DMS 273 treated with DMSO at 0.1 percent for 48 hours (cell line): ENCODE data around the gene OR2V2.
"Not testable (repeated sequence)": the region's sequence is repeated elsewhere in the genome, so short reads cannot be mapped to it uniquely, and the experiment has no call there.

Experiments
- DNase-seq: peaks from one replicate; lab custom pipeline; 2025; lab: John Stamatoyannopoulos, UW

Gene OR2V2

DNA sequence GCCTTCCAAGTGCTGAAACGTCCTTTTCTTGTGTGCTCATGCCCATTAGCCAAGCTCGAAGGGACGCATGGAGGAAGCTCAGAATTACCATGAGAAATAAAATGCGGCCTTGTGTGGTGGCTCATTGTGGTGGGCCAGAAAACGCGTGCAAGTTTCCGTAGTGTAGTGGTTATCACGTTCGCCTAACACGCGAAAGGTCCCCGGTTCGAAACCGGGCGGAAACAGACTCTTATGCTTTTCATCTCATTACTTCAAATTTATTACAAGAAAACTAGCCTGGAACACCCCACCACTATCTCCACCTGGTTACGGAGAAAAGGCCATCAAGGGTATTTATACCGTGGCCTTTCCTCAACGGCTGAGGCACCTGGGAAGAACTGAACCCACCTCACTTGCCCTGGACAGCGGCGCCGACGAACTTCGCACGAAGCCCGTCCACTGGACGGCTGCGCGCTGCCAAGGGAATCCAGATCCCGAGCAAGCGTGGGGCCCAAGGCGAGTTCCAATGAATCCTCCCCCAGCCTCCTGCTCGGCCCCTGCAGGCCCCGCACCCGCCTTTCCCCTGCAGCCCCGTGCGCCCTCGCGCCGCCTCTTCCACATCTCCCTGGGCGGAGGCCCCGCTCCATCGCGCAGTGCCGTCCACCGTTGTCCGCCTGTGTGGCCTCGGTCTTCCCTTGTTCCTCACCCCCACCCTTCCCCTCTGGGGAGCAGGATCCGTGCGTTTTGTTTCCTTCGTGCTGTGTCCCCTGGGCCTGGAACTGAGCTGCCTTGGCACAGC, 22.3 kb downstream of the OR2V2 start:
- DNase-seq: peak; percentile 53

DNA sequence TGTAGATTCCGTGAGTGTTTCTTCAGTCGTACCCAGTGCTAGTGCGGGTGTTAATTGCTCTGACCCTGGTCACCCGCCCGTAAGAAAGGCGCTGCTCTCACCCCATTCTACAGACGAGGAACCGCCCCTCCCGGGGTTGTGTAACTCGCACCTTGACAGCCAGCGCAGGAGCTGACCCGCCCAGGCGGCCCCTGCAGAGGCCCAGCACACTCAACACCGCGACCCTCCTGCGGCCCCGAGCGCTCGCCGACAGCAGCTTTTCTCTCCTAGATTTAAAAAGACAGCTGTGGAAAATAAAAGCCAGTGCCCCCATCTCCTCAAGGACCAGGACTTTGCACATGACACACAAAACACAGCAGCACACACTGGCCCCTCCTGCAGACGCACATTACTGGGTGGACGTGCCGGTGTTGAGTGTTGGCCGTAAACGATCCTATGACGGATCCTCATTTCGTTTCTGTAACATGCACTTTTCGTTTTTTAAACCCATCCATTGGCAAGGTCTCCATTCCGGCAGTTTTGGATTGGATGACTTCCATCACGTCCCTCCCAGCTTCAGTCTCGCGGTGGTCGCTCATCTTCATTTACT, 22.9 kb downstream of the OR2V2 start:
- DNase-seq: no peak

DNA sequence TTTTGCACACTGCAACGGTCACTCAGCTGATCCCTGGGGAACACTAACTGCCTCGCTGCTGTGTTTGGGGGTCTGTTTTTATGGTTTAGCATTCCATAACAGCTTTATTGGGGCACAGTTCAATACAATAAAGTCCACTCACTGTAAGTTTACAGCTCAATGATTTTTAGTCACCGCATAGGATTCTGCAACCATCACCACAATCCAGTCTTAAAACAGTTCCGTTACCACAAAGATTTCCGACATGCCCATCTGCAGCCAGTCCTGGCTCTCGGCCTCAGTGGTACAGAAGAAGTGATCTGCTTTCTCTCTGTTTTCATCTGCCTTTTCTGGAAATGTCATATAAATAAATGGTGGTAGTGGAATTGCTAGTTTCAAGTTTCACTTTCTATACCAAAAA, 23.6 kb downstream of the OR2V2 start:
- DNase-seq: no peak

DNA sequence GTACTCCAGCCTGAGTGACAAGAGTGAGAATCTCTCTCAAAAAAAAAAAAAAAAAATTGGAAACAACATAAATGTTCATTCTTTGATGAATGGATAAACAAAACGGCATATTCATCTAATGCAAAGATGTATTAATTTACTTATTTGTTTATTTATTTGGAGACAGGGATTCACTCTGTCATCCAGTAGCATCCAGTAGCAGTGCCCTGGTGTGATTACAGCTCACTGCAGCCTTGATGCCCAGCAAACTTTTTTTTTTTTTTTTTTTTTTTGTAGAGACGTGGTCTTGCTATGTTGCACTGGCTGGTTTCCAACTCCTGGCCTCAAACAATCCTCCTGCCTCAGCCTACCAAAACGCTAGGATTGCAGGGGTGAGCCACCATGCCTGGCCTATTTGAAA, 24.4 kb downstream of the OR2V2 start:
- no peak for DNase-seq

DNA sequence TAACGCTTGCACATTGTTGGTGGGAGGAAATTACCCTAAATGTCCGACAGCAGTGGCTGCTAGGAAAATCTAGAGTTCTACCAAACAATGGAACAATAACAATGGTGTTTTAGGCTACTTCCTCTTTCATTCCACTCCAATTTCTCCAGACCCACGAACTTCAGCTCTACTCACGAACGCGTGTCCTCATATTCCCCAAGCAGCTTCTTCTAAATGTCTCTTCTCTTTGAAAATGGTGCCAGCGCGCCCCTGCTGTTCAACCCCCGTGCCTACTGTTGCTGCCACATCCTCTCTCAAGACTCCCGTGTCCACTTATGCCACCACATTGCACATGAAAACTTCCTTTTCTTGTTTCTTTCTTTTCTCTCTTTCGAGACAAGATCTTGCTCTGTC, 25.6 kb downstream of the OR2V2 start:
- DNase-seq: no peak

DNA sequence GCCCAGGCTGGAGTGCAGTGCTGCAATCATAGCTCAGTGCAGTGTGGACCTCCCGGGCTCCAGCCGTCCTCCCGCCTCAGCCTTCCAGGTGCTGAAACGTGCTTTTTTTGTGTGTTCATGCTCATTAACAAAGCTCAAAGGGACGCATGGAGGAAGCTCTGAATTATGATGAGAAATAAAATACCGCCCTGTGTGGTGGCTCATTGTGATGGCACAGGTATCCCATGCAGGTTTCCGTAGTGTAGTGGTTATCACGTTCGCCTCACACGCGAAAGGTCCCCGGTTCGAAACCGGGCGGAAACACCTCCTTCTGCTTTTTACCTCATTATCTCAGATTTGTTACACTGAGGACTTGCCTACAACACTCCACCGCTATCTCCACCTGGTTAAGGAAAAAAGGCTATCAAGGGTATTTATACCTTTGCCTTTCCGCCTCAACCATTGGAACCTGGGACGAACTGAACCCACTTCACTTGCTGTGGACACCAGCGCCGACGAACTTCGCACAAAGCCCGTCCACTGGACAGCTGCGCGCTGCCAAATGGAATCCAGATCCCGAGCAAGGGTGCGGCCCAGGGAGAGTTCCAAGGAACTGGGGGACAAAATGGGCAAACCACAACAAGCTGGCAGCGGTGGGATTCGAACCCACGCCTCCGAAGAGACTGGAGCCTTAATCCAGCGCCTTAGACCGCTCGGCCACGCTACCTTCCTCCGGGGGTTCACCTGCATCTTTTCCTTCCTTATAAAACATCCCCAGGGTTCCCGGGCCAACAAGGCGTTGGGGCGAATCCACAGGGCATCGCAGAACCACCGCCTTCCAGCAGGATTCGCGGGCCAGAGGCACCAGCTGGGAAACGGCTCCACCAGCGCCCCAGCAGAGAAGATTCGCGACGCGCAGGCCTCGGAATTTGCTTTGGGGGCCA, 26.3 kb downstream of the OR2V2 start:
- no peak for DNase-seq

DNA sequence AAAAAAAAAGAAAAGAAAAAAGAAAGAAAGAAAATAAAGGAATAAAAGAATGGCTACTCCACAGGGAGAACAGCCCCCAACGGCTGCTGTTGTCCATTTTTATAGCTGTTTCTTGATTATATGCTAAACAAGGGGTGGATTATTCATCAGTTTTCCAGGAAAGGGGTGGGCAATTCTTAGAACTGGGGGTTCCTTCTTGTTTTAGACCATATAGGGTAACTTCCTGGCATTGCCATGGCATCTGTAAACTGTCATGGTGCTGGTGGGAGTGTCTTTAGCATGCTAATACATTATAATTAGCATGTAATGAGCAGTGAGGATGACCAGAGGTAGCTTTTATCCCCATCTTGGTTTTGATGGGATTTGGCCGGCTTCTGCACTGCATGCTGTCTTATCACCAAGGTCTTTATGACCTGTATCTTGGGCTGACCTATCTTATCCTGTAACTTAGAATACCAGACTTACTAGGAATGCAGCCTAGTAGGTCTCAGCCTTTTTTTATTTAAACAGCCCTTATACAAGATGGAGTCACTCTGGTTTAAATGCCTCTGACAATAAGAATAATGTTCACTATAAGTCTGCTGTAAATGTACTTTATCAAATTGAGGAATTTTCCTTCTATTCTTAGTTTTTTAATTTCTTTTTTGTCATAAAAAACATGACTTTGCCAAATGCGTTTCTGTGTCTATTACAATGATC, 29.0 kb downstream of the OR2V2 start:
- no peak for DNase-seq

DNA sequence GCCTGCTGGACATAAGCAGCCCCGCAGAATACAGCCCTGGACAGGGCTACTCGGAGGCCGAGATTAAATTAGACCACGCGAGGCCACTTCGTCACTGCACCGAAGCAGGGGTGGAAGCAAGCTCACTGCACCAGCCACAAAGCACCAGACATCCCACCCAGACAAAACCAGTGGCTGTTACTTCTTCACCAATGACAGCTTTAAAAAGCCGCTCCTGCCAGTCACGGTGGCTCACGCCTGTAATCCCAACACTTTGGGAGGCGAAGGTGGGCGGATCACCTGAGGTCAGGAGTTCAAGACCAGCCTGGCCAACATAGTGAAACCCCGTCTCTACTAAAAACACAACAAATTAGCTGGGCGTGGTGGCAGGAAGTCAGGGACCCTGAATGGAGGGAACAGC, 30.2 kb downstream of the OR2V2 start:
- not testable (repeated sequence) for DNase-seq

DNA sequence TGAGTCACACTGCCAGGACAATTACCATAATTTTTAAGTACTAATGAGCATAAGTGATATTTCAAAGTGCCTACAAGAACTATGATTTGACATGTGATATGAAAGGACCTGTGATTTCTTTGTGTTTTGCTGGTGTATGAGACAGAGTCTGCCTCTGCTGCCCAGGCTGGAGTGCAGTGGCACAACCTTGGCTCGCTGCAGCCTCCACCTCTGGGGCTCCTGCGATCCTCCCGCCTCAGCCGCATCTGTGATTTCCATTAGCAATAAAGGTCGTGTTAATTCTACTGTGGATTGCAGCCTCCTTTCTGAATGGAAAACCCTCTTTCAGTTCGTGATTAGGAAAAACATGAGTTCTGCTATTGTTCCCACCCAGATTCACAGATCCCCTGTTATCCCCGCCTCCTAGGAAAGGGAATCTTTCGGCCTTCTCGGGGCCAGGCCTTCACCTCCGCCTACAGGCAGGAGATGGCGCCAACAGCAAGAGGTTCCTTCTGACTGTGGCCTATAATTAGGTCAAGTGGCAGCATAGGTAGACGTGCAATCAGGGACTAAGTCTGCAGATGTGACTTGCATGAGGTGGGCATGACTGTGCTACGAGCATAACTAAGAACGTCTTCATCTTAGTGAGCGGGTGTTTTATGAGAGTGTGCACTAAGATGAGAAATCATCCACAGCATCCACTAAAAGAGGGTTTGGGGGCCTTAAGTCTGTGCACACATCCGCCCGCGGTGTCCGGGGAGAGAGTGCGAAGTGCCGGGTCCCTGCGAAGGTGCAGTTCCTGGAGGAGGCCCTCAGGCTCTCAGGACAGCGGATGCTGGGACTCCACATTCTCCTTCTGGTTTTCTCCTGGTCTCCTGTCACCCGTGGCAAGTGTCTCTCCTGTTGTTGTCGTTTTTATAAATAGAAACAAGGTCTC, 34.5 kb downstream of the OR2V2 start:
- no peak for DNase-seq

DNA sequence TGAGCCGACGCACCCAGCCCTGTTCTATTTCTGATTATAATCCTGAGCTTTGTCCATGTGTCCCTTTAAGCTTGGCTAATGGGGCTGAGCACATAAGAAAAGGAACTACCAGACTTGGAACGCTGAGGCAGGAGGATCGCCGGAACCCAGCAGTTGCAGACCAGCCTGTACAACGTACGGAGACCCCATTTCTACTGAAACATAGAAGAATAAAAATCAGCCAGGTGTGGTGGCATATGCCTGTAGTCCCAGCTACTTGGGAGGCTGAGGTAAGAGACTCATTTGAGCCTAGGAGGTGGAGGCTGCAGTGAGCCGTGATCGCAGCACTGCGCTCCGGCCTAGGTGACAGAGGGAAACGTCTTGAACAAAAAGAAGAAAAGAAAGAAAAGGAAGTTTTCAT, 35.3 kb downstream of the OR2V2 start:
- DNase-seq: no peak

DNA sequence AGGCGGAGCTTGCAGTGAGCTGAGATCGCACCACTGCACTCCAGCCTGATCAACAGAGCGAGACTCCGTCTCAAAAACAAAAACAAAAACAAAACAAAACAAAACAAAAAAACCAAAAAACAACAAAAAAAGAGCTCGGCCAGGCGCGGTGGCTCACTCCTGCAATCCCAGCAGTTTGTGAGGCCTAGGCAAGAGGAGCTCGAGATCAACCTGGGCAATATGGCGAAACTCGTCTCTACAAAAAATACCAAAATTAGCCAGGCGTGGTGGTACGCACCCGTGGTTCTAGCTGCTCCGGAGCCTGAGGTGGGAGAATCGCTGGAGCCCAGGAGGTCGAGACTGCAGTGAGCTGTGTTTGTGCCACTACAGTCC, 37.4 kb downstream of the OR2V2 start:
- DNase-seq: no peak

DNA sequence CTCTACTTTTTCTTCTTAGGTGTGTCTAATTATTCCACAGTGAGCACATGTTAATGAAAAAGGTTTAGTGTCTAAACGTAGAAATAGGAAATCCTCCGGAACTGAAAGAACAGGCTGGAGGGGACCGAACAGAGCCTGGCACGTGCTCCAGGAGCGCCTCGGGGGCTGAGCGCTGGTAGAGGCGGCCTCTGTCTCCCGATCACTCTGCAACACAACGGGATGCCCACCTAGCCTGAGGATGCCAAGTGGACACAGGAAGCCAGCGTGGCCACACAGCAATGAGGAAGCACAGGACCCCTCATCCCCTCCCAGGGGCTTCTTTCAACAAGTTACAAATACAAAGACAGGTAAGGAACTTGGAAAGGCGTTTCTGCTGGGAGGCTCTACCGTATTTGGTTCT, 38.2 kb downstream of the OR2V2 start:
- no peak for DNase-seq

DNA sequence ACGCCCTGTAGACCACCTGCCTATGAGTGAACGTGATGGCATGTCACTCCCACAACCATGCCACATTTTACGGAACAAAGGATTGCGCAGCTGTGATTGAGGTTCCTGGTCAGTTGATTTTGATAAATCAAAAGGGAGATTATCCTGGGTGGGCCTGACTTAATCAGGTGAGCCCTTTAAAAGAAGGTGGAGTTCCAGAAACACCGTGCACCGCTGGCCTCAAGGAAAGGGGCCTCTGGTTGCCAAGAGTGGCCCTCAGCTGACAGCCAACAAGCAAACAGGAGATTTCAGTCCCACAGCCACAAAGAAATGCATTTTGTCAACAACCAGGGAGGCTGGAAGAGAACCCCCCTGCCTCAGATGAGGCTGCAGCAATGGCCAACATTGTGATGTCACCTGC, 38.6 kb downstream of the OR2V2 start:
- DNase-seq: no peak

DNA sequence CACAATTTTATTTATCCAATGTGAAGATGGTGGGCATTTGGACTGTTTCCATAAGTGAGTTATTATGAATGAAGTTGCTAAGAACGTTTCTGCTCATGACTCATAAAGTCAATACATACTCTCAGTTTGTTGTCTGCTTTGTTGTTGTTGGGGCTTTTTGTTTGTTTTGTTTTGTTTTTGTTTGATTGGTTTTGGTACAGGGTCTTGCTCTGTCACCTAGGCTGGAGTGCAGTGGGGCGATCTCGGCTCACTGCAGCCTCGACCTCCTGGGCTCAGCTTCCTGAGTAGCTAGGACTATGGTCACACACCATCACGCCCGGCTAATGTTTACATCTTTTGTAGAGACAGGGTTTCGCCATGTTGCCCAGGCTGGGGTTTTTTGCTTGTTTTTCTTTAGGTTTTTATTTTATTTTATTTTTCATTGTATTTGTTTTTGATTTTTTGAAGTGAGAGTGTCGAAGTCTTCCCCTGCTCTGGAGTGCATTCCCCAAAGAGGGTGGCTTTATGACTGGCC, 39.7 kb downstream of the OR2V2 start:
- no peak for DNase-seq

DNA sequence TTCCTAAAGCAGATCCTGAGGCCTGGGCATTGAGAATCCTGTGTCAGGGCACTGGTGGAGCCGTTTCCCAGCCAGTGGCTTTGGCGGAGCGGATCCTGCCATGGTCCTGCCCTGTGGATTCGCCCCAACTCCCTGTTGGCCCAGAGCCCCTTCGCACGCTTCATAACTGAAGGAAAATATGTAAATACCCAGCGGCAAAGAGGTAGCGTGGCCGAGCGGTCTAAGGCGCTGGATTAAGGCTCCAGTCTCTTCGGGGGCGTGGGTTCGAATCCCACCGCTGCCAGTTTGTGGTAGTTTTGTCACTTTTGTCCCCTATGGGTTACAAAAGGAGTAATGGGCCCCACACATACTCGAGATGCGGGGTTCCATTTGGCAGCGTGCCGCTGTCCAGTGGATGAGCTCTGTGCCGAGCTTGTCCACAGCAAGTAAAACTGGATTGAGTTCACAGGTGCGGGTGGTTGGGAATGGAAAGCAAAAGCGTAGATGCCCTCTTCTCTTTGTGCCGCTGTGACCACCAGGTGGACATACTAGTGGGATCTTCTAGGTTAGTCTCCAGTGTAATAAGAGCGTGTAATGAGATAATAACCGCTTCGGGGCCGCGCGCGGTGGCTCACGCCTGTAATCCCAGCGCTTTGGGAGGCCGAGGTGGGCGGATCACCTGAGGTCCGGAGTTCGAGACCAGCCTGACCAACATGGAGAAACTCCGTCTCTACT, 40.3 kb downstream of the OR2V2 start:
- DNase-seq: no peak

DNA sequence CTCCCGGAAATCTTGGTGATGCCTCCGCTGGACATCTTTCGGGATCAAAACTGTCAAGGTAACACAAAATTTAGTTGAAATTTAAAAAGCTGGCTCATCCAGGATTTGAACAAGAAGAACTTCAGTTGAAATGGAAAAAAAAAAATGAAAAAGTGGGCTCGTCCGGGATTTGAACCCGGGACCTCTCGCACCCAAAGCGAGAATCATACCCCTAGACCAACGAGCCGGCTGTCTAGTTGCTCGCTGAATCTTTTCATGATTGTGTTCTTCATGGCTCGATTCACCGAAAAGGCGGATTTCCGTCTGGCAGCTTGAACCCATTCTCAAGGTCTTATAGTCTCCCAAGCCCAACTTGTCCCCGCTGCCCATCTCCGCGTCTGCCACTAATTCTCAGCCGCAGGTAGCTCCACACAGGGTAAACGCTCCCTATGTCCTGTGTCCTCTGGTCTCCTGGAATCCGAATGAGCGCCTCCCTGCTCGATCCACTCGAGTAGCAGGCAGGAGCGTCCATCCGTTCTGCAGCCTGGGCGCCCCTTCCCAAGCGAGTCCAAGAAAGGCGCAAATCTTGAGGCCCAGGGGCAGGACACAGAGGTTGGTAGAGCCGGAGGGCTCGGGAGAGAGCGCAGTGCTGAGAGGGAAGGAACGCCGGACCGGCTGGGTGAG, 41.4 kb downstream of the OR2V2 start:
- DNase-seq: no peak

DNA sequence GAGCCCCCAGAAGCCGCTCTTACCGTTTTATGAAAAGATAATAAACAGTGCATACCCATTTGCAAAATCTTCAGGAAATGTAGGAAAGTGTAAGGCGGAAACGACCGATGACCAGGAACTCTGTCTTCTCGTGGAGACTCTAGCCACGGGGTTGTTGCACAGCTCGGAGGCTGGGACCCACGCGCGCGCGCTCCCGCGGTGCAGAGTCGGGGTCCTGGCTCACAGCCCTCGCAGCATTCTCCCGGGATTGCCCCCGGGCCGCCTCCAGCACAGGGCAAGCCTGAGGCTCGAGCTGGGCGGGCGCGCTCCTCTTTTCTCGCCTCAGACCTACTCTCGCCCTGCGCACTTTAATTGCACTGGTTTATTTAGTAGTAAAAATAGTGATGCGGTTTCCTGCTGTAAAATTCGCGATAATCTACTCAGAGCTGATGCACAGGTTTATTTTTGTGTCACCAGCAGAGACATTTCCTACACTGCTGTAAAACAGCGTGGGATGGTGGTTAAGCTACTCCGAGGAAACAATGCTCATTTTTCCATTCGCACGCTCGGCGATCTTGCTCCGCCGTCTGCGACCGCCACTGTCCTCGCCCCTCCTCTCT, 42.1 kb downstream of the OR2V2 start:
- no peak for DNase-seq

DNA sequence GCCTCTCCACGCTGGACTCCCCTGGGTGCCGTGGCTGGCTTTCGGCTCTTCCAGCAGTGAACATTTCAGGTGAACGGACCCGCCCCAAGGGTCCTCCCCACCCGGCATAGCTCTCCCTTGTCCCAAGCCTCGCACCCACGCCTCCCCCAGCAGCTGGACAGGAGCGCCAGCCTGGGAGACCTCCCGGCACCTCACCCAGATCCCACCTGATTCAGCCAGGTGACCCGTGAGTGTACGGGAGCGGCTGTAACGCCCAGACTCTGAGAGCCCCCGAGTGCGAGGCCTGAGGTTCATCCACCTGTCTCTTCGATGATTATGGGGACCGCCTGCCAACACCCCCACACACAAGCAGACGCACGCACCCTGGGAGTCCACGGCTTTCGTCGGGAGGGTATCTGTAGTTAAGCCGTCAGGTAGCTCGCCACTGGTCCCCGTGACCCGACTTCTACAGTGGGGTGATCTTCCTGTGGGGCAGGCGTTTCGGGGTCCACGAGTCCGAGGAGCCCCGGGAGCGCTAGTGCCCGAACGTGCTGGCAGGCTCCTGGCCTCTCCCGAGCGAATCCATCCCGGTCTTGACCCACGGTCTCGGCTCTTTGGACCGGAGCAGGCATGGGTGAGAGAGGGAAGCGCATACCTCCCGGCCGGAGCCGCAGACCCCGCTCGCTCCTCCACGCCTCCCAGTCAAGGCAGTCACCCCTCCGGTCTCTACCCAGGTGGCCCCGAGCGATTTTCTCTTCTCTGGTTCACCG, 42.8 kb downstream of the OR2V2 start:
- no peak for DNase-seq
